Stimulated activated naive CD8-positive, alpha-beta T cell treated with anti-CD3 and anti-CD28 coated beads, Interleukin-15, Interleukin-2, amounts not matched to agents 100 ng/mL and 50 ng/mL, for 24 hours (primary cell): Measurements from ENCODE around the gene RHOBTB3.
A peak's percentile ranks its signal among the peaks of the same experiment; 100 is the strongest.

Experiments
- H3K27ac Mint-ChIP-seq: one replicate; pipeline ENCODE4 v1.8.0; 2021; ENCODE audit warnings: mild to moderate bottlenecking, mixed read lengths
- H3K27me3 Mint-ChIP-seq: one replicate; pipeline ENCODE4 v1.8.0; 2021; ENCODE audit warnings: mixed read lengths
- H3K36me3 Mint-ChIP-seq: one replicate; pipeline ENCODE4 v1.8.0; 2021; ENCODE audit warnings: low read depth, mixed read lengths
- H3K4me1 Mint-ChIP-seq: one replicate; pipeline ENCODE4 v1.8.0; 2021; ENCODE audit warnings: low read depth, mixed read lengths
- H3K4me3 Mint-ChIP-seq: one replicate; pipeline ENCODE4 v1.8.0; 2021; ENCODE audit warnings: mild to moderate bottlenecking, mixed read lengths
- H3K9me3 Mint-ChIP-seq: one replicate; pipeline ENCODE4 v1.8.0; 2021; ENCODE audit warnings: mixed read lengths

RHOBTB3 gene

DNA sequence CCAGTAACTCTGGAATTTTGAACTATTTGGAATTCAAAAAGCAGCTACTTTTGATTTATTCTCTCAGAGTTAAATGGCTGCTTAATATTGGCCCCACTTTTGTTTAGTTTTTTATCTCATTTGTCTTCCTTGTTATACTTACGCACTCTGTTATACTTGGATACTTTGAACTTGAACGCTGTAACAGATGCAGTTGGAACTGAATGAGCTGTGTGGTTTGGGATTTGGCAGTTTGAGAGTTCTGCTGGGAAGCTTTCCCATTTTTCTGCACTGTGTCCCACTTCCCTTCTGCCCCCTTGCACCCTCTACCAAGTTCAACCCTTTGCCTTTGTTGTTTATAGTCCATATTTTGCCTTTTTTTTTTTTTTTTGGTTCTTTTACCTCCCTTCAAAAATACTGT, 3.8 kb downstream of the RHOBTB3 start:
- no peak overlapping the region for H3K27ac Mint-ChIP-seq
- peaks cover 52% of the 10 kb centered on the region for H3K27me3 Mint-ChIP-seq
- H3K4me1 Mint-ChIP-seq, result peaks cover 22% of the 10 kb centered on the region
- no peak overlapping the region for H3K4me3 Mint-ChIP-seq
- H3K36me3 Mint-ChIP-seq, result no peaks in the 10 kb centered on the region
- H3K9me3 Mint-ChIP-seq, result no peaks in the 10 kb centered on the region

GRCh38 chr5:95735406-95735805, 4.3 kb downstream of the RHOBTB3 start:
- no peak overlapping the region for H3K27ac Mint-ChIP-seq
- H3K27me3 Mint-ChIP-seq, result peaks cover 47% of the 10 kb centered on the region
- peaks cover 22% of the 10 kb centered on the region for H3K4me1 Mint-ChIP-seq
- no peaks in the 10 kb centered on the region for H3K36me3 Mint-ChIP-seq
- no peaks in the 10 kb centered on the region for H3K9me3 Mint-ChIP-seq
- no peak overlapping the region for H3K4me3 Mint-ChIP-seq

- no peak overlapping the region for H3K4me3 Mint-ChIP-seq
- peaks cover 9% of the 10 kb centered on the region for H3K4me1 Mint-ChIP-seq
- no peak overlapping the region for H3K27ac Mint-ChIP-seq
- no peaks in the 10 kb centered on the region for H3K9me3 Mint-ChIP-seq
- H3K36me3 Mint-ChIP-seq, result no peaks in the 10 kb centered on the region
- H3K27me3 Mint-ChIP-seq, result peaks cover 29% of the 10 kb centered on the region
Observed at GRCh38 chr5:95738072-95738471, 6.9 kb downstream of the RHOBTB3 start.

DNA sequence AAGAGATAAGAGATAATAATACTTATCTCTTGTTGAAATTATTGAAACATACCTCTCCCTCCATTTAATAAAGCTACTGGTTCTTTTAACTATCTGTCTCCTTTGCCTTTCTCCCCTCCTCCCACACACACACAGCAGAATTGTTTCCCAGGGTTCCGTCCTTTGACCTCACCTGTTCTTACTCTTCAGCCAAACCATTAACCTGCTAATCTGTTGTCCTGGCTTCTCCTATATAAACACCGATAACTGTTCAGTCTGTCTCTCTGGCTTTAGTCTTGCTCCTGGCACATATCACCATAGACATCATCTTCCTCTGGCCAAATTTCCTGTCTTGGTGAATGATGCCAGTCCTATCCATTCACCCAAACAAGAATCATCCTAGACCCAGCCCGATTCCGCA, 7.7 kb downstream of the RHOBTB3 start:
- no peaks in the 10 kb centered on the region for H3K36me3 Mint-ChIP-seq
- peaks cover 21% of the 10 kb centered on the region for H3K27me3 Mint-ChIP-seq
- peaks cover 9% of the 10 kb centered on the region for H3K4me1 Mint-ChIP-seq
- no peak overlapping the region for H3K27ac Mint-ChIP-seq
- no peaks in the 10 kb centered on the region for H3K9me3 Mint-ChIP-seq
- no peak overlapping the region for H3K4me3 Mint-ChIP-seq

DNA sequence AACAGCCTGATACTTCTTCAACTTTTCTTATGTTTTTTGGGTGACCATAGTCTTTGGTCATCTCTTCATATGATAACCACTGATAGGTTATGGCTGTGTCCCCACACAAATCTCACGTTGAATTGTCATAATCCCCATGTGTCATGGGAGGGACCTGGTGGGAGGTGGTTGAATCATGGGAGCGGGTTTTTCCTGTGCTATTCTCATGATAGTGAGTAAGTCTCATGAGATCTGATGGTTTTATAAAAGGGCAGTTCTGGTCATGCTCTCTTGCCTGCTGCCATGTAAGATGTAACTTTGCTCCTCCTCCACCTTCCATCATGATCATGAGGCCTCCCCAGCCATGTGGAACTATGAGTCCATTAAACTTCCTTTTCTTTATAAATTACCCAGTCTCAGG, 8.7 kb downstream of the RHOBTB3 start:
- Mint-ChIP-seq H3K9me3 (no peaks in the 10 kb centered on the region), H3K27me3 (peaks cover 12% of the 10 kb centered on the region), H3K36me3 (no peaks in the 10 kb centered on the region), H3K4me3 (no peak overlapping the region), H3K4me1 (peaks cover 9% of the 10 kb centered on the region), H3K27ac (peak overlapping the region; percentile 9)

DNA sequence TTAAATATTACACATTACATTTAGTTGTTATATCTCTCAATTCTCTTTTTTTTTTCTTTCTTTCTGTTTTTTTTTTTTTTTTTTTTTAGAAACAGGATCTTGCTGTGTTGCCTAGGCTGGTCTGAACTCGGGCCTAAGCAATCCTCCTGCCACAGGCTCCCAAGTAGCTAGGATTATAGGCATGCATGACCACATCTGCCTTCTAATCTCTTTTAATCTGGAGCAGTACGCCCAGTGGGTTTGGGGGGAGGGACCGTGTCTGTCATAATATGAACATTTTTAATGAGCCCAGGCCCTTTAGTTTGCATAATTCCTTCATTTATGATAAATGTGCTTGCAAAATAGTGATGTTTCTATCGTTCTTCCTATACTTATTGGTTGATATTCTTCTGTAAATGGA, 10.3 kb downstream of the RHOBTB3 start:
- Mint-ChIP-seq H3K27me3 (peaks cover 6% of the 10 kb centered on the region), H3K36me3 (no peaks in the 10 kb centered on the region), H3K4me3 (no peak overlapping the region), H3K9me3 (no peaks in the 10 kb centered on the region), H3K4me1 (peaks cover 9% of the 10 kb centered on the region), H3K27ac (no peak overlapping the region)

DNA sequence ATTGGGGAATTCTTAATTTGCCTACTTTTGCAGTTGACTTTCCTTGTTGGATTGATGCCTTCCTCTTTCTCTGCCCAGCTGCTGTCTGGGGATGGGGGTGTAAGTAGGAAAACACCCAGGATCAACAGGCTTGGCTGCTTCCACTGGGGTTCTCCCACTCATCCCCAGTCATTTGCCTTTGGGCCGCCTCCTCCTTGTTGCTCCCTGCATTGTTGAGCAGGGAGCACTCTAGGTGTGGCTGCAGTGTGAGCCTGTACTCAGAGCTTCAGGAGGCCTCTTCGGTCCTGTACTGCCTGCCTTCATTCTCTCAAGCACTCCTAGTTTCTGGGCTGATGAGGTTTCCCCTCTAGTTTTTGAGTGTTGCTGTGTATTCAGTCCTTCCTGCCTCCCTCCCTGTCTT, 12.1 kb downstream of the RHOBTB3 start:
- Mint-ChIP-seq H3K36me3 (no peaks in the 10 kb centered on the region), H3K9me3 (no peaks in the 10 kb centered on the region), H3K4me3 (no peak overlapping the region), H3K27ac (no peak overlapping the region), H3K27me3 (peaks cover 1% of the 10 kb centered on the region), H3K4me1 (peaks cover 13% of the 10 kb centered on the region)

DNA sequence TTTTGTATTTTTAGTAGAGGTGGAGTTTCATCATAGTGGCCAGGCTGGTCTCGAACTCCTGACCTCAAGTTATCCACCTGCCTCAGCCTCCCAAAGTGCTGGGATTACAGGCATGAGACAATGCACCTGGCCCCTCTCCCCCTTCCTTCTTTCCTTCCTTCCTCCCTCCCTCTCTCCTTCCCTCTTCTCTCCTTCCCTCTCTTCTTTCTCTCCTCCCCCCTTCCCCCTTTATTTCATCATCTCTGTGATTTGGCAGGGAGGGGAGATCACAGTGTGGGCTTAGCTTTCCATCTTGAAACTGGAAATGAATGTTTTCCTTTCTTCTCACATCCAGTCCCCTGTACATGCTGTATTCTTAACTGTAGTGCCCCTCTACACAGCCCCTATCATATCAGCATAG, 12.7 kb downstream of the RHOBTB3 start:
- Mint-ChIP-seq H3K9me3 (no peaks in the 10 kb centered on the region), H3K4me3 (no peak overlapping the region), H3K4me1 (peaks cover 13% of the 10 kb centered on the region), H3K27ac (no peak overlapping the region), H3K36me3 (no peaks in the 10 kb centered on the region), H3K27me3 (no peaks in the 10 kb centered on the region)

GRCh38 chr5:95746194-95746593, 15.1 kb downstream of the RHOBTB3 start:
- no peaks in the 10 kb centered on the region for H3K27me3 Mint-ChIP-seq

DNA sequence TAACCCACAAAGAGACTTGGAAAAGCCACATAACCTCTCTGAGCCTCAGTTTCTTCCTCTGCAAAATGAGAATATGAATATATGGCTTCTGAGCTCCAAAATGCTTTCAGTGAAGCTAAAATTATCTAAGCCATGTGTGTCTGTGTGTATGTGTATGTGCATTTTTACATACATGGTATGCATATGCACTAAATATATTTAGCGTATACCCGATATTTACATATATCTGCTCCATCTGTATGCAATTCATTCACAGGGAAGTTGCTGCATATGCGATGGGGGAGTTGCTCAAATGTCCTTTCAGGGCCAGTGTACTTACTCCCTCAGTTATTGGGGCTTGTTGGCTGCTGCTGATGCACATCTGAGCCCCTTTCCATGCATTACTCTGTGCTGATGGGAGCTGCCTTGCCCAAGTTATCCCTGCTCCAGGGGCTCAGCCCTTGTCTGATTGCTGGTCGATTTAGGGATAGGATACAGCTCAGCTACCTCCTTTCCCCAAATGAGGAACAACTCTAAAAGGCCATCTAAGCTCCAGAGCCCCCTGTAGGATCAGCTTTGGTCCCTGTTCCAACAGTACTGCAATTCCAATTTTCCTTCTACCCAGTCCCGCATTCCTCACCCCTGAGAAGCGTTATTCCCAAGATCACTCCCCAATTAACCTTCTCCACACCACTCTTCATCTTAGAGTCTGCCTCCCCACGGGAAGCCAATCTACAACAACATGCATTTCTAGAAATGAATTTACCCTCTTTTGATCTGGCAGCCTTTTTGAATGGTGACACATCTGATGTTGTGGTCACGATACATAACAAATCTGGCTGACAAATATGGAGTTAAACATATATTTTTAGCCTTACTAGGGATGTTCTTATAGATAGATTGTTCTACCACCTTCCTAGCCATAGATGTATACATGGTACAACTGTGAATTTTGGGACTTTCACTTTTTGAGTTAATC, 15.9 kb downstream of the RHOBTB3 start:
- peaks cover 4% of the 10 kb centered on the region for H3K4me1 Mint-ChIP-seq
- no peaks in the 10 kb centered on the region for H3K36me3 Mint-ChIP-seq
- no peaks in the 10 kb centered on the region for H3K27me3 Mint-ChIP-seq
- H3K4me3 Mint-ChIP-seq, result no peak overlapping the region
- H3K27ac Mint-ChIP-seq, result no peak overlapping the region
- H3K9me3 Mint-ChIP-seq, result no peaks in the 10 kb centered on the region

More at GRCh38 chr5:95746194-95746593, 15.1 kb downstream of the RHOBTB3 start:
- H3K4me3 Mint-ChIP-seq, result no peak overlapping the region
- no peak overlapping the region for H3K27ac Mint-ChIP-seq
- H3K4me1 Mint-ChIP-seq, result peaks cover 4% of the 10 kb centered on the region
- H3K9me3 Mint-ChIP-seq, result no peaks in the 10 kb centered on the region
- H3K36me3 Mint-ChIP-seq, result no peaks in the 10 kb centered on the region

DNA sequence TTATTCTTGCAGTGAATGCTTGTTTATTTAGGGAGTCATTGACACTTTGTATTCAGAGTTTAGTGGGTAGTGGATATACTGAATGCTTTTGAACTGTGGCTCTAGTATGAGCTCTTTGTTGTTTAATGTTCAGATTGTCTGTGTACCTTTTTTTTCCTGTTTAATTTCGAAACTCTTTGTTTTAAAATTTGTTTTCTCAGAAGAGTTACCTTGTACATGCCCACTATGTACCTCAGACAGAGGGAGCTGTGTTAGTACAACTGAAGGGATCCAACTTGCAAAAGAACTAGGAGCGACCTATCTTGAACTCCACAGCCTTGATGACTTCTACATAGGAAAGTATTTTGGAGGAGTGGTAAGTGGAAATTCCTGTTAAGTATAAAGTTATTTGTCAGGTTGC, 17.0 kb downstream of the RHOBTB3 start:
- H3K27me3 Mint-ChIP-seq, result no peaks in the 10 kb centered on the region
- H3K4me3 Mint-ChIP-seq, result no peak overlapping the region
- no peak overlapping the region for H3K27ac Mint-ChIP-seq
- H3K36me3 Mint-ChIP-seq, result no peaks in the 10 kb centered on the region
- peaks cover 4% of the 10 kb centered on the region for H3K4me1 Mint-ChIP-seq
- no peaks in the 10 kb centered on the region for H3K9me3 Mint-ChIP-seq

GRCh38 chr5:95754545-95754944, 23.4 kb downstream of the RHOBTB3 start:
- no peaks in the 10 kb centered on the region for H3K9me3 Mint-ChIP-seq
- H3K27ac Mint-ChIP-seq, result no peak overlapping the region
- peaks cover 2% of the 10 kb centered on the region for H3K4me1 Mint-ChIP-seq
- no peaks in the 10 kb centered on the region for H3K36me3 Mint-ChIP-seq
- no peak overlapping the region for H3K4me3 Mint-ChIP-seq
- H3K27me3 Mint-ChIP-seq, result no peaks in the 10 kb centered on the region

DNA sequence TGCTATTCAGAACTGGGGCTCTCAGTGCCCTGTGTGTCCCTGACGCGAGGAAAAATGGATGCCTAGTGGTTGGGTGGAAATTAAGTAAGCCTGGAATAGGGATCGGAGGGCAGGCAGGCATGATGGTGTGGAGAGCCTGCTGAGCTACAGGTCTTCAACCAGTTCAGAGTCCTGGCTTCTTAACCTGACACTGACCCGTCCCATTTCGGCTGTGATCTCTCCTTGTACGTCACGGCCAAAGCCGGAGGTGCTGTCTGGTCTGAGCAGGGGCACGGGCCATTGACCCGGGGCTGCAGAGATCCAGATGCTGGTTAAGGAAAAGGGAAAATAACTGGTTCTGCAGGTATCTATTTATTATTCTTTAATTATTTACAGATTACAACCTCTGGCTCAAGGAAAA, 27.9 kb downstream of the RHOBTB3 start:
- peaks cover 33% of the 10 kb centered on the region for H3K4me1 Mint-ChIP-seq
- H3K9me3 Mint-ChIP-seq, result no peaks in the 10 kb centered on the region
- H3K4me3 Mint-ChIP-seq, result no peak overlapping the region
- no peak overlapping the region for H3K27ac Mint-ChIP-seq
- no peaks in the 10 kb centered on the region for H3K27me3 Mint-ChIP-seq
- H3K36me3 Mint-ChIP-seq, result no peaks in the 10 kb centered on the region

DNA sequence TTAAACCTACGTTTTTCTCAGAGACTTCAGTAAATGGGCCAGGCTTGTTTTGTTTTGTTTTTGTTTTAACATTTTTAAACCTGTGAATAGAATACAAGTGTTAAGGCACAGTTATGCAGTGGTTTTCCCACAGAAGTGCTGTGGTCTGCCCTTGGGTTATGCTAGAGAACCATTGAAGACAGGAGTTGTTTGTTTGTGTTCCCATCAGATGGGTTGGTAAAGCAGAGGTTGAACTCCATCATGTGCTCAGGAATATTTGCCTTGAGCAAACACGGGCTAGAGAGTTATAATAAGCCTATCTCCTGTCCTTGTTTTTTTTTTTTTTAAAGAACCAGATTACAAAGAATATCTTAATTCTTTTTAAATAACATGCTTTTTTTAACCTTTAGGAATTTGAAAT, 28.5 kb downstream of the RHOBTB3 start:
- H3K9me3 Mint-ChIP-seq, result no peaks in the 10 kb centered on the region
- no peak overlapping the region for H3K27ac Mint-ChIP-seq
- H3K36me3 Mint-ChIP-seq, result no peaks in the 10 kb centered on the region
- peaks cover 33% of the 10 kb centered on the region for H3K4me1 Mint-ChIP-seq
- no peak overlapping the region for H3K4me3 Mint-ChIP-seq
- no peaks in the 10 kb centered on the region for H3K27me3 Mint-ChIP-seq

- no peaks in the 10 kb centered on the region for H3K36me3 Mint-ChIP-seq
- H3K27me3 Mint-ChIP-seq, result no peaks in the 10 kb centered on the region
- peak overlapping the region; percentile 80 for H3K27ac Mint-ChIP-seq
- peaks cover 33% of the 10 kb centered on the region for H3K4me1 Mint-ChIP-seq
- no peaks in the 10 kb centered on the region for H3K9me3 Mint-ChIP-seq
- peak overlapping the region; percentile 74 for H3K4me3 Mint-ChIP-seq
Observed at GRCh38 chr5:95760273-95761191, 29.4 kb downstream of the RHOBTB3 start.
